ENCODE data around the gene MAN2A2.

Gene MAN2A2

GRCh38 chr15:90947577-90948357 lies 44.7 kb downstream of the MAN2A2 start:
- DNase-seq, result no peak

DNA sequence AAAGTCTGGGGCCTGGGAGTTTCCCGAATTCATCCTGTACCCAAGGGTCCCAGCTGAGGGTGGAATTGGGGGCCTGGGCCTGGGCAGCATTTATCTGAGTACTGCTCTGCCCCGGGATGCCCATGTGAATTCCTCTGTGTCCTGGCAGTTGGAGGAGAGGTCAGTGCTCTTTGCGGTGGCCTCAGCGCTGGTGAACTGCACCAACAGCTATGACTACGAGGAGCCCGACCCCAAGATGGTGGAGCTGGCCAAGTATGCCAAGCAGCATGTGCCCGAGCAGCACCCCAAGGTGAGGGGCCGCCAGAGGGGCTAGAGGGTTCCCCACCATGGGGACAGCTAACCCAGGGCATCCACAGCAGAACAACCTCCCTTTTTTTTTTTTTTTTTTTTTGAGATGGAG lies 45.4 kb downstream of the MAN2A2 start:
- DNase-seq, result no peak

DNA sequence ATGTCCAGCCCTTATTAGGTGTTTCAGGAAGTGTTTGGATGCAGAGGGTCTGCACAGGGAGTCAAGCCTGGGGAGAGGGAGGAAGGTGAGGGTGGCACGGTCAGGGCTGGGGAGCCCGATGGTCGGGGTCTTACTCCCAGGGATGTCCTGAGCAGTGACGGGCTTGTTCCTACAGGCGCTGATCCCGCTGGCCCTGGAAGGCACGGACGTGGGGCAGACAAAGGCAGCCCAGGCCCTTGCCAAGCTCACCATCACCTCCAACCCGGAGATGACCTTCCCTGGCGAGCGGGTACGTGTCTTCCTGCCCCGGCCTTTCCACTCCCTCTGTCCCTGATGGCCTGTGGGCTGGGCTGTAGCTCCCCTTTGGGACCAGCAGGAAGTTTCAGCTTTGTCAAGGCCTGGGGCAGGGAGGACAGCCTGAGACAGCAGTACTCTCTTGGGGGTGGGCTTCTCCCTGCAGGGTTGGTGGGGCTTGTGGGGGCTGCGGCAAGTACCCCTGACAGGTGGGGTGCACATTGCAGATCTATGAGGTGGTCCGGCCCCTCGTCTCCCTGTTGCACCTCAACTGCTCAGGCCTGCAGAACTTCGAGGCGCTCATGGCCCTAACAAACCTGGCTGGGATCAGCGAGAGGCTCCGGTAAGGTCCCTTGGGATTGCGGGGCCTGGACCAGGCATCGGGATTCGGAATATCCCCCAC lies 47.0 kb downstream of the MAN2A2 start:
- DNase-seq, result no peak

- no peak for DNase-seq
Measured at GRCh38 chr15:90950676-90951075, 47.6 kb downstream of the MAN2A2 start.

- no peak for DNase-seq
Measured at GRCh38 chr15:90952901-90953677, 50.0 kb downstream of the MAN2A2 start.

- DNase-seq, result no peak
Measured at GRCh38 chr15:90953947-90954711, 51.0 kb downstream of the MAN2A2 start.

- peak; percentile 73 to 95 (median 83) for DNase-seq
Measured at GRCh38 chr15:90954712-90955623, 51.9 kb downstream of the MAN2A2 start, which contains the start of gene RCCD1. Gene RCCD1 (plus strand): TSS chr15:90954884. CDS start chr15:90956735, 1,851 bp downstream.

- DNase-seq, result no peak
Measured at GRCh38 chr15:90955624-90956273, 52.6 kb downstream of the MAN2A2 start.

DNA sequence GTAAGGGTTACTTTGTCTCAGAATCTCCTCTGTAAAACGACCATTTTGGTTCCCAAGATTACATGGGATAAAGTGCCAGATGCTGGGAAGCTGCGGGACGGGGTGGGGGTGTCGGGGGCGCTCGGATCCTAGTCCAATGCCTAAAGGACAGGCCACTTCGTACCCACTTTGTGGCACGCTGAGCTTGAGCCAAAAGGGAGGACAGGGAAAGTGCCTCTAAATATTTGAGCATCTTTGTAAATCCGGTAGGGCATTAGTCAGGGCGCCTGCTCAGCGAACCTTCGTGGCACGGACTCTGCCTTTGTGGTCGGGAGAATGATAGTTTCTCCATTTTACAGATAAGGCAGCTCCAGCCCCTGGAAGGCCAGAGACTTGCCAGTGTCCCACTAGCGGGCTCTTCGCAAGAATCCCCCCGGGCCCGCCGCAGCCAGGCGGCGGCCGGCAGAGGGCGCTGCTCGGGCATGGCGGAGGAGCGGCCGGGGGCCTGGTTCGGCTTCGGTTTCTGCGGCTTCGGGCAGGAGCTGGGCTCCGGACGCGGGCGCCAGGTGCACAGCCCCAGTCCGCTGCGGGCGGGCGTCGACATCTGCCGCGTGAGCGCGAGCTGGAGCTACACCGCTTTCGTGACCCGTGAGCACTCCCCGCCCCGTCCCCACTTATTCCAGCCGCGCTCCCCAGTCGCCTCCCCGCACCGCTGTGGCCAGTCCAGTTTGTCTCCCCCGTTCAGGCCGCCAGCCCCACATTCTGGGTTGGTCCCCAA lies 53.4 kb downstream of the MAN2A2 start:
- peak; percentile 46 to 63 (median 48) for DNase-seq

DNA sequence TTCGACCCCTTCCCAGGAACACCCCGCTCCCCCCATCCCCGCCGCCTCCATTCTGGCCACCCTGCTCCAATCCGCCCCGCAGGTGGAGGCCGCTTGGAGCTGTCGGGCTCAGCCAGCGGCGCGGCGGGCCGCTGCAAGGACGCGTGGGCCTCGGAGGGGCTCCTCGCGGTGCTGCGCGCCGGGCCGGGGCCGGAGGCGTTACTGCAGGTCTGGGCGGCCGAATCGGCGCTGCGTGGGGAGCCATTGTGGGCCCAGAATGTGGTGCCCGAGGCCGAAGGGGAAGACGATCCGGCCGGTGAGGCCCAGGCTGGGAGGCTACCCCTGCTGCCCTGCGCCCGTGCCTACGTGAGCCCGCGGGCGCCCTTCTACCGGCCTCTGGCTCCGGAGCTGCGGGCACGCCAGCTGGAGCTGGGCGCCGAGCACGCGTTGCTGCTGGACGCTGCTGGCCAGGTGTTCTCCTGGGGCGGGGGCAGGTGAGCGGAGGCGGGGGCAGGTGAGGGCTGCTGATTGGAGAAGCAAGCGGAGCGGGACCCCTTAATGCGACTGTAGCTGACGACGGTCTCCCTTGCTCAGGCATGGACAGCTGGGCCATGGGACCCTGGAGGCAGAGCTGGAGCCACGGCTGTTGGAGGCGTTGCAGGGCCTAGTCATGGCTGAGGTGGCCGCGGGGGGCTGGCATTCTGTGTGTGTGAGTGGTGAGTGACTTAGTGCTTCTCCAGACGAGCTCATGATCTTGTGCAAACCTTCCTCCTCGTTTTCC lies 54.1 kb downstream of the MAN2A2 start:
- no peak for DNase-seq

GRCh38 chr15:90957791-90958190 lies 54.7 kb downstream of the MAN2A2 start:
- no peak for DNase-seq

- DNase-seq, result no peak
Measured at GRCh38 chr15:90959028-90959595, 56.0 kb downstream of the MAN2A2 start.

DNA sequence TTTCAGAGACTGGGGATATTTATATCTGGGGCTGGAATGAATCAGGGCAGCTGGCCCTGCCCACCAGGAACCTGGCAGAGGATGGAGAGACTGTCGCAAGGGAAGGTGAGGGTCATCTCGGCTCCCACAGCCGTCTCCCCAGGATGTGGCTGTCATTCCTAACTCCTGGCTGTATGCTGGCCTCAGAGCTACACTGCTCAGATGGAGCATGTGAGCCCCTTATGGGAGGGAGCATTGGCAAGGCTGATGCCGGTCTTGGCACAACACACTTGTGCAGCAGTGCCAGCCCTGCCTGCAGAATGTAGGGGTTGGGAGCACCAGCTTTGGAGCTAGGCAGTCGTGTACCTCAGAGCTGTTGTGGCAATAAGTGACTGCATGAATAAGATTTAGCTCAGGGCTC lies 56.8 kb downstream of the MAN2A2 start:
- no peak for DNase-seq

DNA sequence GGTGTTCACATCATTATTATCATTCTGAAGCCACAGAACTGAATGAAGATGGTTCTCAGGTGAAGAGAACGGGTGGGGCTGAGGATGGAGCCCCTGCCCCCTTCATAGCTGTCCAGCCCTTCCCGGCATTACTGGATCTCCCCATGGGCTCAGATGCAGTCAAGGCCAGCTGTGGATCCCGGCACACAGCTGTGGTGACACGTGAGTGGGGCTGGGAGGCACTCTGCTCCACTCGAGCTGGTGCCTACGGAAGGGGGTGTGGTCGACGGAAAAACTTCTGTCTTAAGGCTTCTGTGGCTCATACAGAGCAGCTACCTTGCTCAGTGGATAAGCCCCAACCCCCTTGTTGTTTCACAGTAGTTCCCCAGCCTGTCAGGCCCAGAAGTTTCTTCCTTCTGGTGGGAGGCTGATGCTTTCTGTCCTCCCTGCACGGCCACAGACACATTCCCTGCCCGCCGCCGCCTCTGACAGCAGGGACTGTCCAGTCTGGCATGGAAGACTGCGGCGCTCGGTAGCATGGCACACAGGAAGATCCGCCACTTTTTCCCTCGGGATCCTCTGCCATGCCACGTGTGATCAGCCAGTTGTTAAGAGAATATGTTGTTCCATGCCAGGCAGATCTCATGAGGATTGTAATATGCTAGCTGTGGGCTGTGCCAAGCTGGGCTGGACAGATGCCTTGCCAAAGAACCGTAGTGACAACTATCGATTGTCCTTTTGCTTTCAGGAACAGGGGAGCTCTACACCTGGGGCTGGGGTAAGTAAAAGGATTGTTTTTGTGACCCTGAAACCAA lies 57.4 kb downstream of the MAN2A2 start:
- DNase-seq, result no peak

GRCh38 chr15:90962021-90962420 lies 58.9 kb downstream of the MAN2A2 start:
- DNase-seq, result no peak

DNA sequence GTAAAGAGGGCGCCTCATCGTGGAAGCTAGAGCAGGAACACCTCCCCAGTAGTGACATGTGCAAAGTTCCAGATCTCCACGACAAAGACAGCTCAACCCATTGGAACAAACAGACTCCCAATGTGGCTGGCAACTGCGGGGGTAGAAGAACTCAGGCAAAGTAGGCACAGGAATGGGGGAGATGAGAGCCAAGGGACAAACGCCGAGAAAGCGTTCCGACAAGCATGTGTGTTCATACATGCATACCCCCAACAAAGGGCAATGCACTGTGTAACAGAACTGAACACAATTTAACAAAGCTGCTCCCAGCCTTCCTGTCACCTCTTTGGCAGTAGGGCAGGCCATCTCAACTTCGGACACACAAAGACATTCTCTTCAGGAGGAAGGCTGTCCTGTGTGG lies 63.2 kb downstream of the MAN2A2 start:
- DNase-seq, result no peak

DNA sequence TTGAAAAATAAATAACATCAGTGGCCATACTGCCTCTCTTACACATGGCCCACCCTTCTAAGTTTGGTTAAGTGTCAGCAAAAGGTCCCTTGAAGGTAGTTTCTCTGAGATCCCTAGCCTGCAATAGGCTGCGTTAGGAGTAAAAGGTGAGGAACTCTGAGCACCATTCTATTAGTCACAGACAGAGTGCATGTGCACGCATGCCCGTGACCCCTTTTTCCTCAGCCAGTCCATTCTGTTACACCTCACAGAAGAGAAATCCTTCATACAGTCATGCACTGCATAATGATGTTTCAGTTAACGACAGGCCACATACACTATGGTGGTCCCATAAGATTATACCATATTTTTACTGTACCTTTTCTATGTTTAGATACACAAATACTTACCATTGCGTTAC lies 64.1 kb downstream of the MAN2A2 start:
- no peak for DNase-seq

DNA sequence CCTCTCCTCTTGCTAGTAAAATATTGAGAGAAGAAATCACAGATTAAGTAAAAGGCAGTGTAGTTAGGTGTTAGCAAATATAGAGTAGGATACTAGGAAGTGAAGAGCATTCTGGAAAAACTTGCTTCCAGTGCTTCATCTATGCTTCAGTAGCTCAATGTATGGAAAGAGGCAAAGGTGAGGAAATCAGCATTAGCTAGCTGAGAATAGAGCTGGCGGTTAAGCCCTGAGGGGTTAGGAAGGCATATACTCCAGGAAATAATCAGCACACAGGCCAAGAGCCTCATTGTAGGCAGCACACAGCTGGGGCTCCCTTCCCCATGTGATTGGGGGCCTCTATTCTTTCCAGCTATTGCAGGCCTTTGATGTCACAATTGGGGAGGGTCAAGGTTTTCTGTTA lies 65.3 kb downstream of the MAN2A2 start:
- no peak for DNase-seq

Data from T-helper 1 cell (primary cell).